SK-N-SH (cell line): ENCODE results near the gene OSBPL8. TPM values are rescaled to one million over a fixed set of nuclear protein-coding genes. Genes with fewer than 3 reads are reported as not detected.

Experiments used
- CTCF ChIA-PET: fragments of 300-600, 350-600 bp; formaldehyde crosslinking; extraction: SDS; loops from one replicate; lab custom pipeline; 2021; lab: Yijun Ruan, JAX
- POLR2A ChIA-PET: fragments of 350-600 bp; sonication (Branson Sonifier 250); formaldehyde crosslinking; extraction: SDS; loops from one replicate; lab custom pipeline; 2020; ENCODE audit warnings: antibody characterized with exemption, inconsistent platforms; lab: Yijun Ruan, JAX
- DNase-seq: peaks from one replicate; pipeline ENCODE4 v3.0.0; 2012
- H2AFZ ChIP-seq: fragments of 200-600 bp; sonication (generic); 2 replicates; pipeline ENCODE4 v1.8.1; 2016; ENCODE audit warnings: antibody characterized with exemption, mild to moderate bottlenecking, low read depth
- H3F3A ChIP-seq: fragments of 200-600 bp; sonication (generic); replicated peaks from 2 replicates; pipeline ENCODE3; 2016; ENCODE audit warnings: antibody characterized with exemption, mild to moderate bottlenecking; ENCODE audit not compliant: insufficient read depth
- H3K27ac ChIP-seq, 2 experiments: fragments of 200-500 bp in 1 of 2; fragments of 200-600 bp in 1 of 2; sonication (Bioruptor generic) in 1 of 2; sonication (generic), shearing (Covaris generic) in 1 of 2; 2 replicates each; pipeline versions ENCODE4 v1.5.1 to v1.6.1; 2014 to 2016; ENCODE audit warnings: low read depth in 2 of 2, inconsistent platforms in 1 of 2, low read length in 1 of 2, mild to moderate bottlenecking in 1 of 2, mixed read lengths in 1 of 2
- H3K27me3 ChIP-seq: fragments of 200-600 bp; sonication (generic), shearing (Covaris generic); 2 replicates; pipeline ENCODE4 v1.6.1; 2016; ENCODE audit warnings: mixed run types; ENCODE audit not compliant: insufficient read depth
- H3K36me3 ChIP-seq, 2 experiments: fragments of 200-500 bp in 1 of 2; fragments of 200-600 bp in 1 of 2; sonication (Bioruptor generic) in 1 of 2; sonication (generic) in 1 of 2; replicated peaks in 1 of 2; 2 replicates each; pipeline versions ENCODE3 to v1.5.1; 2014 to 2016; ENCODE audit warnings: low read length in 1 of 2, mild to moderate bottlenecking in 1 of 2; ENCODE audit not compliant: insufficient read depth in 2 of 2, control insufficient read depth in 1 of 2
- H3K4me1 ChIP-seq, 2 experiments: fragments of 200-500 bp in 1 of 2; fragments of 200-600 bp in 1 of 2; sonication (Bioruptor generic) in 1 of 2; sonication (generic), shearing (Covaris generic) in 1 of 2; 2 replicates each; pipeline versions ENCODE4 v1.5.1 to v1.6.1; 2014 to 2016; ENCODE audit warnings: low read depth in 1 of 2, low read length in 1 of 2, mixed run types in 1 of 2; ENCODE audit not compliant: insufficient read depth in 2 of 2, control insufficient read depth in 1 of 2
- H3K4me2 ChIP-seq: fragments of 200-600 bp; sonication (generic), shearing (Covaris generic); 2 replicates; pipeline ENCODE4 v1.6.1; 2017; ENCODE audit warnings: mixed run types
- H3K4me3 ChIP-seq, 2 experiments: fragments of 200-500 bp in 1 of 2; fragments of 200-600 bp in 1 of 2; sonication (Bioruptor generic) in 1 of 2; sonication (generic), shearing (Covaris generic) in 1 of 2; 2 replicates each; pipeline versions ENCODE4 v1.5.1 to v1.8.1; 2014 to 2016; ENCODE audit warnings: low read depth in 2 of 2, inconsistent platforms in 1 of 2, low read length in 1 of 2, mild to moderate bottlenecking in 1 of 2, mixed read lengths in 1 of 2, moderate library complexity in 1 of 2
- H3K79me2 ChIP-seq: fragments of 200-600 bp; sonication (generic); 2 replicates; pipeline ENCODE4 v1.8.1; 2017; ENCODE audit warnings: mild to moderate bottlenecking; ENCODE audit not compliant: insufficient read depth
- H3K9ac ChIP-seq: fragments of 200-600 bp; sonication (generic); 2 replicates; pipeline ENCODE4 v1.6.1; 2017; ENCODE audit warnings: mixed run types
- H3K9me2 ChIP-seq: fragments of 200-600 bp; sonication (generic); 2 replicates; pipeline ENCODE4 v1.6.1; 2017; ENCODE audit warnings: mixed run types
- H3K9me3 ChIP-seq: fragments of 200-600 bp; sonication (generic); 2 replicates; pipeline ENCODE4 v1.6.1; 2017; ENCODE audit warnings: mixed run types, mild to moderate bottlenecking, moderate library complexity
- H4K20me1 ChIP-seq: fragments of 200-600 bp; sonication (generic); 2 replicates; pipeline ENCODE4 v1.6.1; 2017; ENCODE audit warnings: mild to moderate bottlenecking, mixed run types; ENCODE audit not compliant: insufficient read depth
- ELF1 ChIP-seq: IDR thresholded peaks from 2 replicates; pipeline ENCODE4 v1.4.0; 2012
- EP300 ChIP-seq, 2 experiments: IDR thresholded peaks; 2 replicates each; pipeline versions ENCODE4 v1.4.0 to v1.6.1; 2012; ENCODE audit warnings: borderline replicate concordance in 1 of 2, low read depth in 1 of 2, low read length in 1 of 2
- FOXJ3 ChIP-seq: sonication (generic); formaldehyde crosslinking; IDR thresholded peaks from 2 replicates; pipeline ENCODE4 v1.5.1; 2020; ENCODE audit warnings: mild to moderate bottlenecking, missing genetic modification reagents
- FOXM1 ChIP-seq: IDR thresholded peaks from 2 replicates; pipeline ENCODE4 v1.4.0; 2012; ENCODE audit warnings: low read depth, mild to moderate bottlenecking
- GATA2 ChIP-seq: sonication (generic); formaldehyde crosslinking; IDR thresholded peaks from 2 replicates; pipeline ENCODE4 v1.5.0; 2020; ENCODE audit warnings: mild to moderate bottlenecking, missing genetic modification reagents
- MEF2A ChIP-seq: IDR thresholded peaks from 2 replicates; pipeline ENCODE4 v1.4.0; 2012; ENCODE audit warnings: low read depth, borderline replicate concordance
- MXI1 ChIP-seq: IDR thresholded peaks from 2 replicates; pipeline ENCODE4 v1.6.1; 2012; ENCODE audit warnings: mild to moderate bottlenecking, low read depth, low read length, improper control_type of control experiment
- NRF1 ChIP-seq: IDR thresholded peaks from 2 replicates; pipeline ENCODE4 v1.6.1; 2012; ENCODE audit warnings: low read depth, mild to moderate bottlenecking, low read length
- POLR2AphosphoS5 ChIP-seq: IDR thresholded peaks from 2 replicates; pipeline ENCODE4 v1.6.1; 2012; ENCODE audit warnings: low read depth, low read length
- RFX5 ChIP-seq: IDR thresholded peaks from 2 replicates; pipeline ENCODE4 v1.6.1; 2012; ENCODE audit warnings: mild to moderate bottlenecking, improper control_type of control experiment, low read length
- TAF1 ChIP-seq: IDR thresholded peaks from 2 replicates; pipeline ENCODE4 v1.6.1; 2012; ENCODE audit warnings: low read depth, mild to moderate bottlenecking, low read length, moderate library complexity, borderline replicate concordance
- TEAD4 ChIP-seq: IDR thresholded peaks from 2 replicates; pipeline ENCODE4 v1.4.0; 2012; ENCODE audit warnings: mild to moderate bottlenecking, borderline replicate concordance; ENCODE audit not compliant: insufficient read depth
- YY1 ChIP-seq: IDR thresholded peaks from 2 replicates; pipeline ENCODE4 v1.4.0; 2012; ENCODE audit warnings: low read depth, mild to moderate bottlenecking
- WGBS: methylation state at CpG from one replicate; pipeline ENCODE4 v1.1.6; 2017; ENCODE audit warnings: low lambda C conversion rate; 5-methylcytosine and 5-hydroxymethylcytosine counted together
- polyA plus RNA-seq, 3 experiments: library from polyadenylated mRNA; depleted of rRNA; stranded (reverse); fragments of >200 nt; gene quantifications; 2 replicates each; pipeline ENCODE4 v1.2.3, GENCODE V29; 2012
- TF ChIP-seq, protein P1 (sequence below): IDR thresholded peaks from 2 replicates; pipeline ENCODE4 v1.6.1; 2012; ENCODE audit warnings: mild to moderate bottlenecking, low read depth, low read length, moderate library complexity
- TF ChIP-seq, protein P2 (sequence below): IDR thresholded peaks from 2 replicates; pipeline ENCODE4 v1.4.0; 2012; ENCODE audit warnings: low read depth, borderline replicate concordance
- TF ChIP-seq, protein P3 (sequence below): fragments of 150-350 bp; IDR thresholded peaks from 2 replicates; pipeline ENCODE4 v1.6.1; 2016; ENCODE audit warnings: mild to moderate bottlenecking, low read depth, low read length
- TF ChIP-seq, protein P4 (sequence below): IDR thresholded peaks from 2 replicates; pipeline ENCODE4; 2012
- TF ChIP-seq, protein P5 (sequence below): IDR thresholded peaks from 2 replicates; pipeline ENCODE4 v1.4.0; 2012; ENCODE audit warnings: low read depth, borderline replicate concordance

Gene OSBPL8
- polyA plus RNA-seq, 1 of the 3 experiments (the other 2 are of a cell fraction) = 10.6 TPM

DNA sequence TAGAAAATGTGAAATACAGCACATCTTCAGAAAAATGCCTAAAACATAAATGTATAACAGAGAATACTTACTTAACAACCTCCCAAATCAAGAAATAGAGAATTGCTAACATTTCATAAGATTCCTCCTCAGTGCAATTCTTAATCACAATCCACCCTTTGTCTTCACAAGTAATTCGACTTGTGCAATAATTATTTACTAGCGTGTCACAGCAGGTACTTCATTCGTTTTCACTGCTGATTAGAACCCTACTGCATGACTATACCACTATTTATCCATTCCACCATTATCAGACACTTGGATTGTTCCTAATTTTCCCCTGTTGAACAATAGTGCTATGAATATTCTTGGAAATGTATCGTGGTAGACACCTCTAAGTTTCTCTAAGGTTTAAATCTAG is 146.4 kb downstream of the OSBPL8 start (continued):
- TF ChIP-seq, protein P1, sequence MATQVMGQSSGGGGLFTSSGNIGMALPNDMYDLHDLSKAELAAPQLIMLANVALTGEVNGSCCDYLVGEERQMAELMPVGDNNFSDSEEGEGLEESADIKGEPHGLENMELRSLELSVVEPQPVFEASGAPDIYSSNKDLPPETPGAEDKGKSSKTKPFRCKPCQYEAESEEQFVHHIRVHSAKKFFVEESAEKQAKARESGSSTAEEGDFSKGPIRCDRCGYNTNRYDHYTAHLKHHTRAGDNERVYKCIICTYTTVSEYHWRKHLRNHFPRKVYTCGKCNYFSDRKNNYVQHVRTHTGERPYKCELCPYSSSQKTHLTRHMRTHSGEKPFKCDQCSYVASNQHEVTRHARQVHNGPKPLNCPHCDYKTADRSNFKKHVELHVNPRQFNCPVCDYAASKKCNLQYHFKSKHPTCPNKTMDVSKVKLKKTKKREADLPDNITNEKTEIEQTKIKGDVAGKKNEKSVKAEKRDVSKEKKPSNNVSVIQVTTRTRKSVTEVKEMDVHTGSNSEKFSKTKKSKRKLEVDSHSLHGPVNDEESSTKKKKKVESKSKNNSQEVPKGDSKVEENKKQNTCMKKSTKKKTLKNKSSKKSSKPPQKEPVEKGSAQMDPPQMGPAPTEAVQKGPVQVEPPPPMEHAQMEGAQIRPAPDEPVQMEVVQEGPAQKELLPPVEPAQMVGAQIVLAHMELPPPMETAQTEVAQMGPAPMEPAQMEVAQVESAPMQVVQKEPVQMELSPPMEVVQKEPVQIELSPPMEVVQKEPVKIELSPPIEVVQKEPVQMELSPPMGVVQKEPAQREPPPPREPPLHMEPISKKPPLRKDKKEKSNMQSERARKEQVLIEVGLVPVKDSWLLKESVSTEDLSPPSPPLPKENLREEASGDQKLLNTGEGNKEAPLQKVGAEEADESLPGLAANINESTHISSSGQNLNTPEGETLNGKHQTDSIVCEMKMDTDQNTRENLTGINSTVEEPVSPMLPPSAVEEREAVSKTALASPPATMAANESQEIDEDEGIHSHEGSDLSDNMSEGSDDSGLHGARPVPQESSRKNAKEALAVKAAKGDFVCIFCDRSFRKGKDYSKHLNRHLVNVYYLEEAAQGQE = no peak

DNA sequence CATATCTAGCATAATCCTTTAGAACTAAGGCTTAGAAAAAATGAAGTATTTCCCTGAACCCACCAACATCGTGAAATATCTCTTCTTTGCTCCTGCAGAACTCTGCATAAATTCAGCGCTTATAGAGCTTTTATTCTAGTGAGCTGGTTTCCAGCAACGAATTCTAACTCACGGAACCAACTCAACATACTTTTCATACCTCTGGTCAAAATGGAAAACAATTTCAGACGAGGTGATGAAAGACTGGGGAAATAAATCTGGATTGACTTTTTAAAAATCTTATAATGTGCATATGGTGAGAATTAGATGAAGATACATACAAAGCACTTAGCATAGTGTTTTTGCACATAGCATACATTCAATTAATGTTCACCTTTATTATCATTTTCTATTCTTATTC is 148.8 kb downstream of the OSBPL8 start:
- WGBS = 91% methylated on average over 5 of the region's 5 CpGs
- Histone ChIP-seq H2AFZ (no peak overlapping the region), H3K27me3 (no peaks in the 10 kb centered on the region), H3K4me3 (no peak overlapping the region), H3F3A (no peaks in the 10 kb centered on the region), H3K9me3 (no peaks in the 10 kb centered on the region), H3K4me1 (no peaks in the 10 kb centered on the region; a peak in 2 of 4 replicates), H3K79me2 (peaks cover 17% of the 10 kb centered on the region), H3K36me3 (peaks cover 0 to 7% of the 10 kb centered on the region in 2 experiments), H3K27ac (no peak overlapping the region), H3K4me2 (no peak overlapping the region), H4K20me1 (no peaks in the 10 kb centered on the region), H3K9ac (no peak overlapping the region), H3K9me2 (no peaks in the 10 kb centered on the region)
- DNase-seq = no peak
- POLR2A ChIA-PET = no interaction called here
- TF ChIP-seq GATA2 (CRISPR knock-in tag) (no peak), YY1 (no peak), POLR2AphosphoS5 (no peak), MEF2A (no peak), FOXJ3 (CRISPR knock-in tag) (no peak), ELF1 (no peak), RFX5 (no peak), MXI1 (no peak), EP300 (IDR thresholded peaks at IDR 0.05; ENCODE audit: borderline replicate concordance in 1 of 2, low read depth in 1 of 2, low read length in 1 of 2) (no peak), FOXM1 (no peak), TEAD4 (no peak), NRF1 (no peak), TAF1 (no peak)
- TF ChIP-seq, protein P2, sequence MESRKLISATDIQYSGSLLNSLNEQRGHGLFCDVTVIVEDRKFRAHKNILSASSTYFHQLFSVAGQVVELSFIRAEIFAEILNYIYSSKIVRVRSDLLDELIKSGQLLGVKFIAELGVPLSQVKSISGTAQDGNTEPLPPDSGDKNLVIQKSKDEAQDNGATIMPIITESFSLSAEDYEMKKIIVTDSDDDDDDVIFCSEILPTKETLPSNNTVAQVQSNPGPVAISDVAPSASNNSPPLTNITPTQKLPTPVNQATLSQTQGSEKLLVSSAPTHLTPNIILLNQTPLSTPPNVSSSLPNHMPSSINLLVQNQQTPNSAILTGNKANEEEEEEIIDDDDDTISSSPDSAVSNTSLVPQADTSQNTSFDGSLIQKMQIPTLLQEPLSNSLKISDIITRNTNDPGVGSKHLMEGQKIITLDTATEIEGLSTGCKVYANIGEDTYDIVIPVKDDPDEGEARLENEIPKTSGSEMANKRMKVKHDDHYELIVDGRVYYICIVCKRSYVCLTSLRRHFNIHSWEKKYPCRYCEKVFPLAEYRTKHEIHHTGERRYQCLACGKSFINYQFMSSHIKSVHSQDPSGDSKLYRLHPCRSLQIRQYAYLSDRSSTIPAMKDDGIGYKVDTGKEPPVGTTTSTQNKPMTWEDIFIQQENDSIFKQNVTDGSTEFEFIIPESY = no peak
- TF ChIP-seq, protein P3, sequence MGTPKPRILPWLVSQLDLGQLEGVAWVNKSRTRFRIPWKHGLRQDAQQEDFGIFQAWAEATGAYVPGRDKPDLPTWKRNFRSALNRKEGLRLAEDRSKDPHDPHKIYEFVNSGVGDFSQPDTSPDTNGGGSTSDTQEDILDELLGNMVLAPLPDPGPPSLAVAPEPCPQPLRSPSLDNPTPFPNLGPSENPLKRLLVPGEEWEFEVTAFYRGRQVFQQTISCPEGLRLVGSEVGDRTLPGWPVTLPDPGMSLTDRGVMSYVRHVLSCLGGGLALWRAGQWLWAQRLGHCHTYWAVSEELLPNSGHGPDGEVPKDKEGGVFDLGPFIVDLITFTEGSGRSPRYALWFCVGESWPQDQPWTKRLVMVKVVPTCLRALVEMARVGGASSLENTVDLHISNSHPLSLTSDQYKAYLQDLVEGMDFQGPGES = no peak
- TF ChIP-seq, protein P4, sequence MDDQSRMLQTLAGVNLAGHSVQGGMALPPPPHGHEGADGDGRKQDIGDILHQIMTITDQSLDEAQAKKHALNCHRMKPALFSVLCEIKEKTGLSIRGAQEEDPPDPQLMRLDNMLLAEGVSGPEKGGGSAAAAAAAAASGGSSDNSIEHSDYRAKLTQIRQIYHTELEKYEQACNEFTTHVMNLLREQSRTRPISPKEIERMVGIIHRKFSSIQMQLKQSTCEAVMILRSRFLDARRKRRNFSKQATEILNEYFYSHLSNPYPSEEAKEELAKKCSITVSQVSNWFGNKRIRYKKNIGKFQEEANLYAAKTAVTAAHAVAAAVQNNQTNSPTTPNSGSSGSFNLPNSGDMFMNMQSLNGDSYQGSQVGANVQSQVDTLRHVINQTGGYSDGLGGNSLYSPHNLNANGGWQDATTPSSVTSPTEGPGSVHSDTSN = no peak
- TF ChIP-seq, protein P5, sequence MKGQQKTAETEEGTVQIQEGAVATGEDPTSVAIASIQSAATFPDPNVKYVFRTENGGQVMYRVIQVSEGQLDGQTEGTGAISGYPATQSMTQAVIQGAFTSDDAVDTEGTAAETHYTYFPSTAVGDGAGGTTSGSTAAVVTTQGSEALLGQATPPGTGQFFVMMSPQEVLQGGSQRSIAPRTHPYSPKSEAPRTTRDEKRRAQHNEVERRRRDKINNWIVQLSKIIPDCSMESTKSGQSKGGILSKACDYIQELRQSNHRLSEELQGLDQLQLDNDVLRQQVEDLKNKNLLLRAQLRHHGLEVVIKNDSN = no peak
- CTCF ChIA-PET = no interaction called here
